Activated T-helper 2 cell treated with anti-CD3 and anti-CD28 coated beads, Interferon-gamma antibody, Interleukin-2, Interleukin-4, amounts not matched to agents 10 μg/mL and 5 μg/mL and 100 μg/mL, durations not matched to agents 14 hours and 24 hours and 36 hours (primary cell): ENCODE results near the gene TRIO. TPM values are rescaled to one million over a fixed set of nuclear protein-coding genes. Genes with fewer than 3 reads are reported as not detected.
A peak's percentile ranks its signal among the peaks of the same experiment; 100 is the strongest.

Experiments used
- DNase-seq: peaks from one replicate; pipeline ENCODE4 v3.0.0; 2021; ENCODE audit warnings: low spot score
- H3K27ac Mint-ChIP-seq: one replicate; pipeline ENCODE4 v1.8.0; 2021; ENCODE audit warnings: mixed read lengths
- H3K27me3 Mint-ChIP-seq: one replicate; pipeline ENCODE4 v1.8.0; 2021; ENCODE audit warnings: low read depth, mixed read lengths
- H3K36me3 Mint-ChIP-seq: one replicate; pipeline ENCODE4 v1.8.0; 2021; ENCODE audit warnings: low read depth, mixed read lengths
- H3K4me1 Mint-ChIP-seq: one replicate; pipeline ENCODE4 v1.8.0; 2021; ENCODE audit warnings: low read depth, mixed read lengths
- H3K4me3 Mint-ChIP-seq: one replicate; pipeline ENCODE4 v1.8.0; 2021; ENCODE audit warnings: low read depth, mild to moderate bottlenecking, moderate library complexity, mixed read lengths
- H3K9me3 Mint-ChIP-seq: one replicate; pipeline ENCODE4 v1.8.0; 2021; ENCODE audit warnings: mixed read lengths
- intact Hi-C: fragments of 100-400 bp; cut with micrococcal nuclease; formaldehyde crosslinking; loops from one replicate; pipeline ENCODE4 v1.15.1; 2023
- total RNA-seq: library from RNA; stranded (reverse); gene quantifications from 2 replicates; pipeline ENCODE4 v1.2.3, GENCODE V29; 2022

The TRIO gene
- total RNA-seq, 1 donor from 2014 or later: 28.7 TPM

- peaks cover 2% of the 10 kb centered on the region for H3K27me3 Mint-ChIP-seq
- H3K27ac Mint-ChIP-seq: no peak overlapping the region
- no peak overlapping the region for H3K4me3 Mint-ChIP-seq
- intact Hi-C loops: no loop called here
- H3K9me3 Mint-ChIP-seq: no peaks in the 10 kb centered on the region
- H3K4me1 Mint-ChIP-seq: peaks cover 16% of the 10 kb centered on the region
- no peaks in the 10 kb centered on the region for H3K36me3 Mint-ChIP-seq
- DNase-seq: no peak
These were observed 252.3 kb downstream of the TRIO start for GRCh38 chr5:14395411-14395810.

DNA sequence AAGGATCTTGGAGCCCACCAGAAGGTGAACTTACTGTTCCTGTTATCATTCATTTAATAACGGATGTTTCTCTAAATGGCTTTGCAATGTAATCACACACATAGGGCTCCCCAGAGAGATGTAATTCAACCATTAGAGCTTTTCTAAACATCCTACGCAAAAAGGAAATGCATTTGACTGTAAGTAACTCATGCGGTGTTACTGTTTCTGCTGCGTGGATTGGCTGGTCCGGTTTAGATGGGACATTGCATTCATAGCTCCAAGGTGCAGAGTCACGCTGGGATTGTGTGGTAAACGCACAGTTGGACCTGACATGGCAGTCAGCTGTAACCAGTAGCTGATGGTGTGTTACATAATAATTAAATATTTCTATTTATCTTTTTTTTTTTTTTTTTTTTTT, 252.9 kb downstream of the TRIO start:
- intact Hi-C loops: no loop called here
- Mint-ChIP-seq H3K4me3 (no peak overlapping the region), H3K27me3 (peaks cover 2% of the 10 kb centered on the region), H3K27ac (no peak overlapping the region), H3K36me3 (no peaks in the 10 kb centered on the region), H3K4me1 (peaks cover 22% of the 10 kb centered on the region), H3K9me3 (no peaks in the 10 kb centered on the region)
- no peak for DNase-seq

DNA sequence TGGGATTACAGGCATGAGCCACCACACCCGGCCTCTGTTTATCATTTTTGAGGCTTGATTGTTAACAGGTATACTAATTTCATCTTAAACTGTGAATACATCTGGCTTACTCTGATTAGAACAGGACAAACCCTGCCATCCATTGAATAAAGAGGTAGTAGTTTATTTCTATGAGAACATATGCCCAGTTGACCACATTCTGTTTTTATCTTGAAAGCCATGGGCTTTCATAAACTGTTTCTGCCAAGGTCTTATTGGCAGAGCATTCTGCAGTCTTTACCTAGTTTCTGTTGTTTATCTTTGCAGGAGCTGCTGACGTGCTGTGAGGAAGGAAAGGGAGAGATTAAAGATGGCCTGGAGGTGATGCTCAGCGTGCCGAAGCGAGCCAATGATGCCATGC, 253.6 kb downstream of the TRIO start:
- intact Hi-C loops: no loop called here

GRCh38 chr5:14397717-14398116, 254.6 kb downstream of the TRIO start:
- Mint-ChIP-seq H3K4me3 (no peak overlapping the region), H3K9me3 (peaks cover 7% of the 10 kb centered on the region), H3K4me1 (peaks cover 33% of the 10 kb centered on the region), H3K36me3 (peaks cover 6% of the 10 kb centered on the region), H3K27ac (no peak overlapping the region), H3K27me3 (peaks cover 2% of the 10 kb centered on the region)
- intact Hi-C loops: no loop called here
- no peak for DNase-seq

More for the DNA sequence above, 253.6 kb downstream of the TRIO start:
- H3K36me3 Mint-ChIP-seq: no peaks in the 10 kb centered on the region
- DNase-seq: no peak
- H3K27me3 Mint-ChIP-seq: peaks cover 2% of the 10 kb centered on the region
- no peaks in the 10 kb centered on the region for H3K9me3 Mint-ChIP-seq
- H3K4me1 Mint-ChIP-seq: peaks cover 28% of the 10 kb centered on the region
- H3K27ac Mint-ChIP-seq: no peak overlapping the region
- H3K4me3 Mint-ChIP-seq: no peak overlapping the region

GRCh38 chr5:14399054-14399692, 256.0 kb downstream of the TRIO start:
- peaks cover 2% of the 10 kb centered on the region for H3K27me3 Mint-ChIP-seq
- H3K27ac Mint-ChIP-seq: no peak overlapping the region
- peaks cover 12% of the 10 kb centered on the region for H3K36me3 Mint-ChIP-seq
- no peak overlapping the region for H3K4me3 Mint-ChIP-seq
- peaks cover 38% of the 10 kb centered on the region for H3K4me1 Mint-ChIP-seq
- intact Hi-C loops: loop anchor here (1.0 kb wide), 1 partner anchor 249 kb away; no protein-coding TSS in a partner anchor
- peaks cover 14% of the 10 kb centered on the region for H3K9me3 Mint-ChIP-seq
- DNase-seq: no peak

DNA sequence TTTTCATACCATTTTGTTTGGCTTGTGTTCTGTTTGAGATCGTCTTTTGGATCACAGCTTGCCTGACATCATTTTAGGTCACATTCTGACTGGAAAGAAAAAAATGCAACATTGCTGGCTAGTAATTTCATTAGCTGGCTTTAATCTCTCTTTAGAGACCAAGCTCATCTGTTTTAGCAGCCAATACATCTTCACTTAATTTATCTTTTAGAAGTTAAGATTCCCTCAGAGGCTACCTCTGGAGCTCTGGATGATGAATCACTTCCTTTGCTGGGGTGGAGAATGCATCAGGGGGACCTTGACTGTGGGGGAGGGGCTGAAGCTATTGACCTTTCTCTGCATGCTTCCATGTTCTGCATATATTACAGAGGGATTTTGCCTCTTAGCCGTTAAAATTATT, 256.9 kb downstream of the TRIO start:
- Mint-ChIP-seq H3K4me3 (no peak overlapping the region), H3K4me1 (peaks cover 47% of the 10 kb centered on the region), H3K36me3 (peaks cover 13% of the 10 kb centered on the region), H3K27me3 (peaks cover 2% of the 10 kb centered on the region), H3K9me3 (peaks cover 16% of the 10 kb centered on the region), H3K27ac (no peak overlapping the region)
- intact Hi-C loops: no loop called here
- DNase-seq: no peak

GRCh38 chr5:14400611-14401010, 257.5 kb downstream of the TRIO start:
- no peak for DNase-seq
- H3K27ac Mint-ChIP-seq: no peak overlapping the region
- H3K36me3 Mint-ChIP-seq: peaks cover 13% of the 10 kb centered on the region
- H3K4me1 Mint-ChIP-seq: peaks cover 52% of the 10 kb centered on the region
- intact Hi-C loops: no loop called here
- H3K9me3 Mint-ChIP-seq: peaks cover 16% of the 10 kb centered on the region
- no peak overlapping the region for H3K4me3 Mint-ChIP-seq
- H3K27me3 Mint-ChIP-seq: peaks cover 2% of the 10 kb centered on the region

DNA sequence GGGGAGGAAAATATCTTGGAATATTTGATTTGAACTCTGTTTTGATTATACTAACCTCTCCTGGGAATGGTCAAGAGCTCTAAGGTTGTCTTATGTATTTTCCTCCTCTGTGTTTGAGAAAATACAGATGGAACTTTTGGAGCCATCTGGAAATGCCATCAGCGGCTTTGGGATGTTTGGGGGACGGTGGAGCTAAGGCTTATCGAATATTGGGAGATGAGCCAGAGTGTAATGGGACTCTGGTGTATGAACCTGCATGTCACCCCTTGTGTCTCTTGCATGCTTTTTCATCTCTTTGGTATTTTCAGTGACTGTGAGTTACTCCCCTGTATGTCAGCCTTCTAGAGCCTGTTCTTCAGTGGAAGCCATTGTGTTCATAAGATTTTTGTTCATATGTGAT, 258.5 kb downstream of the TRIO start:
- intact Hi-C loops: no loop called here
- Mint-ChIP-seq H3K9me3 (peaks cover 16% of the 10 kb centered on the region), H3K27me3 (peaks cover 2% of the 10 kb centered on the region), H3K4me1 (peaks cover 53% of the 10 kb centered on the region), H3K36me3 (peaks cover 13% of the 10 kb centered on the region), H3K27ac (no peak overlapping the region), H3K4me3 (no peak overlapping the region)
- no peak for DNase-seq

DNA sequence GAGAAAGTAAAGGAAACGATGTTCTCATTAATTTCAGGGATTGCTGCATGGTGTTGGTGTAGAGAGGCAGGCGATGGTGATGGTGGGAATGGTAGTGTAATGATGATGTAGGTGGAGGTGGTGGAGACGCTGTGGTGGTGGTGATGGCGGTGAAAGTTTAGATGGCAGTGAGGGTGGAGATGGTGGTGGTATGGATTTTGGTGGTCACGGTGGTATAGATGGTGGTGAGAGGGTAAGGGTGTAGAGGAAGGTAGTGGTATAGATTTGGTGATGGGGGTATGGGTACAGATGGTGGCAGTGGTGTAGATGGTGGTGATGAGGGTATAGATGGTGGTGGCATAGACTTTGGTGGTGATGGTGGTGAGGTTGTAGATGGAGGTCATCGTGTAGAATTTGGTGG, 259.3 kb downstream of the TRIO start:
- no peak overlapping the region for H3K4me3 Mint-ChIP-seq
- peaks cover 13% of the 10 kb centered on the region for H3K36me3 Mint-ChIP-seq

DNA sequence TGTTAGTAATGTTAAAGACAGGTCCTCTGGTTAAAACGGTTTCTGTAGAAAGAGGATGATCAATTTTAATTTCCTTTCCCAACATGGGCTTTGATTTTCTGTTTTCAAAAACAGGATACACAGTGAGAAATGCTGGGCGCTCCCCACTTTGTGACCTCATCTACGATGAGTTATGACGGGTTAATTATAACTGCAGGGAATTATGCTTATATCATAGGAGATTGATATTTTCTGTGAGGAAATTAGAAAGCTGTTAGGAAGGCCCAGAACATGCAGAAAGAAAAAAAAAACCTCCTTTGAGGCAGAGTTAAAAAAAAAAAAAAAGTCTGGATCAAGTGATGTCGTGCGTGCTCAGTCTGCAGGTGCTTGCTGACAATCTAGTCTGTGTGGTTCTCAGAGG, 261.6 kb downstream of the TRIO start:
- H3K27ac Mint-ChIP-seq: no peak overlapping the region
- no peak overlapping the region for H3K4me3 Mint-ChIP-seq
- intact Hi-C loops: no loop called here
- H3K36me3 Mint-ChIP-seq: peaks cover 16% of the 10 kb centered on the region
- peaks cover 53% of the 10 kb centered on the region for H3K4me1 Mint-ChIP-seq
- H3K9me3 Mint-ChIP-seq: peaks cover 16% of the 10 kb centered on the region
- no peak for DNase-seq
- H3K27me3 Mint-ChIP-seq: no peaks in the 10 kb centered on the region

More for the DNA sequence above, 259.3 kb downstream of the TRIO start:
- Mint-ChIP-seq H3K4me1 (peaks cover 58% of the 10 kb centered on the region), H3K27me3 (no peaks in the 10 kb centered on the region), H3K9me3 (peaks cover 16% of the 10 kb centered on the region), H3K27ac (peak overlapping the region; percentile 18)
- DNase-seq: no peak
- intact Hi-C loops: no loop called here

DNA sequence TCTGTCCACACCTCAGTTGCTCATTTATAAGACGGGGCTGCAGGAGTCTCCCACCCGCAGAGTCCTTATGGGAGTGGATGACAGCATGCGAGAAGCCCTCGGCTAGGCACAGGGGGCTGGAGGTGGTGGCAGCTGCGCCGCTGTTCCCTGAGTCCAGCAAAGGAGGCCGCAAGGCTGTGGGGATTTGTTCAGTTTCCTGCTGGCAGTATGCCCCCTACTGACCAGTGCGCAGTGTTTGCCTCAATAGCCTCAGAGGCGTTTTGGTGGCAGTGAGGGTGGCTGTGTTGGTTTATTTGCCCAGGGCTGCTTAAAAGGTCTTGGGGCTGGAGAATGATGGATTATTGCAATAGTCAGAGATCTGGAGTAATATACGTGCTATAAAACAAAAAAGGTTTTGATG, 262.1 kb downstream of the TRIO start:
- Mint-ChIP-seq H3K36me3 (peaks cover 16% of the 10 kb centered on the region), H3K27ac (no peak overlapping the region), H3K27me3 (no peaks in the 10 kb centered on the region), H3K4me3 (no peak overlapping the region), H3K9me3 (peaks cover 16% of the 10 kb centered on the region), H3K4me1 (peaks cover 50% of the 10 kb centered on the region)
- intact Hi-C loops: no loop called here
- no peak for DNase-seq

- Mint-ChIP-seq H3K27me3 (no peaks in the 10 kb centered on the region), H3K4me3 (no peak overlapping the region), H3K36me3 (peaks cover 18% of the 10 kb centered on the region), H3K9me3 (peaks cover 16% of the 10 kb centered on the region), H3K4me1 (peaks cover 46% of the 10 kb centered on the region), H3K27ac (no peak overlapping the region)
- intact Hi-C loops: no loop called here
- no peak for DNase-seq
These were observed 262.8 kb downstream of the TRIO start for GRCh38 chr5:14405706-14406553.

- intact Hi-C loops: no loop called here
- Mint-ChIP-seq H3K4me3 (peak overlapping the region; percentile 66), H3K27me3 (no peaks in the 10 kb centered on the region), H3K9me3 (peaks cover 16% of the 10 kb centered on the region), H3K36me3 (peaks cover 20% of the 10 kb centered on the region), H3K27ac (no peak overlapping the region), H3K4me1 (peaks cover 40% of the 10 kb centered on the region)
- DNase-seq: no peak
These were observed 263.4 kb downstream of the TRIO start for GRCh38 chr5:14406554-14406849.
